ENCODE measurements around the gene TMEM175. TPM values are rescaled to one million over a fixed set of nuclear protein-coding genes. Genes with fewer than 3 reads are reported as not detected.
A peak's percentile ranks its signal among the peaks of the same experiment; 100 is the strongest.

Gene TMEM175
- total and polyA plus RNA-seq, 2 of the 8 experiments (the other 6 are each of a cell fraction or from before 2014, with no cell fraction given), result 4.9 to 20.7 TPM

GRCh38 chr4:997375-998071 lies 65.3 kb downstream of the TMEM175 start:
- no peak overlapping the region for H2BK15ac ChIP-seq (ENCODE audit: low read length)
- H3K14ac ChIP-seq (ENCODE audit: insufficient read length), result no peak overlapping the region
- H3K4me1 ChIP-seq (replicated peaks in 1 of 4; ENCODE audit: control insufficient read depth in 3 of 4, insufficient read depth in 4 of 4, low read length in 3 of 4), result peaks cover 0 to 6% (median 3%) of the 10 kb centered on the region in 4 experiments; a peak in 5 of 7 replicates
- no peak overlapping the region for H3K18ac ChIP-seq (ENCODE audit: extremely low read depth, low read length)
- no peaks in the 10 kb centered on the region for H3K79me2 ChIP-seq (ENCODE audit: control insufficient read depth in 1 of 2, insufficient read depth in 2 of 2, low read length in 2 of 2)
- FAIRE-seq (no peak), DNase-seq (ENCODE audit: low read depth in 1 of 2, low spot score in 2 of 2) (no peak)
- no peak overlapping the region for H3K23ac ChIP-seq (ENCODE audit: insufficient read length)
- no peak overlapping the region for H3K9ac ChIP-seq (replicated peaks in 1 of 4; ENCODE audit: extremely low read depth in 1 of 4, low read depth in 3 of 4, low read length in 3 of 4)
- H3K27me3 ChIP-seq (replicated peaks in 1 of 4; ENCODE audit: control insufficient read depth in 3 of 4, extremely low read depth in 1 of 4, insufficient read depth in 3 of 4, low read length in 3 of 4), result peaks cover 39 to 66% (median 63%) of the 10 kb centered on the region in 4 experiments
- no peak overlapping the region for H2BK20ac ChIP-seq (ENCODE audit: low read length)
- no peak overlapping the region for H2AK5ac ChIP-seq (ENCODE audit: low read depth, low read length)
- H2AFZ ChIP-seq (ENCODE audit: low read length), result no peak overlapping the region
- 34% methylated on average over 12 of the region's 68 CpGs; no CpG with 5 or more reads in 1 of the 2 experiments for WGBS, 2 experiments (ENCODE audit: extremely low coverage in 1 of 2, insufficient coverage in 1 of 2, insufficient read length in 1 of 2, insufficient replicate concordance in 2 of 2, low coverage in 1 of 2, low lambda C conversion rate in 2 of 2, missing lambda C conversion rate in 1 of 2)
- peaks cover 6% of the 10 kb centered on the region; the same call in 1 of the 2 replicates for H3K23me2 ChIP-seq (ENCODE audit: low read depth, low read length)
- H3K9me3 ChIP-seq (ENCODE audit: insufficient read depth in 2 of 2, low read depth in 1 of 2, low read length in 1 of 2), result no peaks in the 10 kb centered on the region
- no peak overlapping the region for H2BK5ac ChIP-seq (ENCODE audit: low read depth, low read length)
- H3K56ac ChIP-seq (replicated peaks; ENCODE audit: insufficient read length, low read depth, low read length), result no peak overlapping the region
- H2BK12ac ChIP-seq (ENCODE audit: low read depth, low read length), result no peak overlapping the region
- no peaks in the 10 kb centered on the region for H3K79me1 ChIP-seq (ENCODE audit: low read depth, low read length)
- ChIA-PET POLR2A (ENCODE audit: partially characterized antibody) (no interaction called here), CTCF (ENCODE audit: partially characterized antibody) (interaction anchor here (1.3 kb wide), 1 partner anchor 8 kb away, joined by 4 read pairs; no protein-coding TSS in a partner anchor)
- peaks cover 2 to 24% of the 10 kb centered on the region in 2 experiments for H4K20me1 ChIP-seq (replicated peaks in 1 of 2; ENCODE audit: control insufficient read depth in 1 of 2, insufficient read depth in 2 of 2, low read length in 2 of 2)
- no peak overlapping the region for H4K8ac ChIP-seq (ENCODE audit: extremely low read depth, insufficient read depth, low read length)
- H3K27ac ChIP-seq (ENCODE audit: low read depth, low read length), result no peak overlapping the region
- no peak overlapping the region for H4K91ac ChIP-seq (replicated peaks; ENCODE audit: insufficient read length, low read length)
- H3K4me2 ChIP-seq (ENCODE audit: insufficient read depth in 1 of 2, low read depth in 2 of 2, low read length in 2 of 2), result peak overlapping the region; percentile 38 to 74
- no peak overlapping the region for H3K4ac ChIP-seq (replicated peaks; ENCODE audit: insufficient read length, low read depth, low read length)
- H2BK120ac ChIP-seq (replicated peaks; ENCODE audit: low read depth, low read length), result no peak overlapping the region
- peak overlapping the region; percentile 15 to 60 (median 30); a peak in 6 of 8 replicates for H3K4me3 ChIP-seq (ENCODE audit: extremely low read depth in 1 of 4, insufficient read depth in 2 of 4, low read depth in 3 of 4, low read length in 4 of 4)
- H3K36me3 ChIP-seq (ENCODE audit: control insufficient read depth in 2 of 4, insufficient read depth in 4 of 4, low read length in 3 of 4), result no peaks in the 10 kb centered on the region
- no peak overlapping the region for H4K5ac ChIP-seq (ENCODE audit: insufficient read length, low read depth, low read length)
- TF ChIP-seq CREB1 (IDR thresholded peaks at IDR 0.05) (no peak), SUZ12 (IDR thresholded peaks at IDR 0.05; ENCODE audit: low read length) (peak; percentile 71; the same call in 1 of the 2 replicates), EZH2 (IDR thresholded peaks at IDR 0.05; ENCODE audit: low read depth, low read length, severe bottlenecking) (peak; percentile 45)
